HepG2 (cell line): Measurements from ENCODE around the gene PRIMPOL. TPM values are rescaled to one million over a fixed set of nuclear protein-coding genes. Genes with fewer than 3 reads are reported as not detected.

ENCODE experiments used
- ATAC-seq: fragments of 200-7000 bp; cut with Tn5 transposase; 3 replicates; pipeline ENCODE4 v1.9.1; 2020; ENCODE audit warnings: mild to moderate bottlenecking, moderate library complexity
- BruUV-seq: library from RNA; stranded (reverse); fragments of 400-500 nt; replicated peaks from 2 replicates; lab custom pipeline; 2021; lab: Mats Ljungman, UMichigan
- CTCF ChIA-PET: fragments of 300-600 bp; formaldehyde crosslinking; extraction: SDS; loops from one replicate; lab custom pipeline; 2021; ENCODE audit warnings: low total read pairs, inconsistent platforms, low intra/inter-chr PET ratio; lab: Yijun Ruan, JAX
- POLR2A ChIA-PET: fragments of 350-600 bp; sonication (Branson Sonifier 250); formaldehyde crosslinking; loops from one replicate; lab custom pipeline; 2020; ENCODE audit warnings: antibody characterized with exemption, inconsistent platforms; lab: Yijun Ruan, JAX
- DNase-seq: peaks from one replicate; pipeline ENCODE4 v3.0.0-alpha.2; 2015; ENCODE audit warnings: low spot score
- FAIRE-seq: peaks from 3 replicates; lab custom pipeline; 2011; peaks lifted over from hg19 to GRCh38; lab: Jason Lieb, UNC
- H2AFZ ChIP-seq: one replicate; pipeline ENCODE4 v1.6.1; 2011; ENCODE audit warnings: low read length, inconsistent platforms
- H3K27ac ChIP-seq: fragments of 300-600 bp; 3 replicates; pipeline ENCODE4 v1.8.0; 2011; ENCODE audit warnings: mixed run types, mild to moderate bottlenecking, mixed read lengths, low read length, inconsistent platforms; ENCODE audit not compliant: insufficient read depth; ENCODE audit errors: extremely low read length
- H3K27me3 ChIP-seq, 2 experiments: fragments of 200-600 bp in 1 of 2; 2 replicates in 1 of 2; 3 replicates in 1 of 2; pipeline versions ENCODE4 v1.6.0 to v1.8.0; 2011; ENCODE audit warnings: low read length in 2 of 2, mild to moderate bottlenecking in 2 of 2, moderate library complexity in 2 of 2, inconsistent platforms in 1 of 2; ENCODE audit not compliant: insufficient read depth in 2 of 2, control insufficient read depth in 1 of 2
- H3K36me3 ChIP-seq, 2 experiments: fragments of 200-600 bp in 1 of 2; replicated peaks in 1 of 2; 2 replicates in 1 of 2; 3 replicates in 1 of 2; pipeline versions ENCODE4 v1.5.1 to v1.8.0; 2011; ENCODE audit warnings: low read length in 2 of 2, inconsistent platforms in 1 of 2; ENCODE audit not compliant: insufficient read depth in 2 of 2, control insufficient read depth in 1 of 2
- H3K4me1 ChIP-seq: 2 replicates; pipeline ENCODE4 v1.5.1; 2012; ENCODE audit warnings: low read length, inconsistent platforms; ENCODE audit not compliant: insufficient read depth
- H3K4me2 ChIP-seq: 2 replicates; pipeline ENCODE4 v1.6.0; 2011; ENCODE audit warnings: low read depth, low read length, inconsistent platforms
- H3K4me3 ChIP-seq, 3 experiments: fragments of 200-600 bp in 1 of 3; sonication (generic), shearing (Covaris generic) in 1 of 3; replicated peaks in 1 of 3; 2 replicates each; pipeline ENCODE4 v1.5.1; 2011 to 2016; ENCODE audit warnings: low read length in 3 of 3, inconsistent platforms in 2 of 3, low read depth in 2 of 3, mild to moderate bottlenecking in 2 of 3, control low read depth in 1 of 3, mixed read lengths in 1 of 3; ENCODE audit not compliant: insufficient read depth in 1 of 3
- H3K79me2 ChIP-seq: one replicate; pipeline ENCODE4 v1.6.1; 2011; ENCODE audit warnings: low read length, inconsistent platforms; ENCODE audit not compliant: insufficient read depth
- H3K9ac ChIP-seq: 2 replicates; pipeline ENCODE4 v1.6.0; 2011; ENCODE audit warnings: mild to moderate bottlenecking, low read depth, low read length, inconsistent platforms; ENCODE audit not compliant: insufficient read depth
- H3K9me3 ChIP-seq: 2 replicates; pipeline ENCODE4 v1.5.1; 2012; ENCODE audit warnings: mild to moderate bottlenecking, low read length
- H4K20me1 ChIP-seq: 2 replicates; pipeline ENCODE4 v1.6.0; 2011; ENCODE audit warnings: inconsistent platforms, mild to moderate bottlenecking, low read length, moderate library complexity; ENCODE audit not compliant: insufficient read depth
- NFIB ChIP-seq: sonication (generic); formaldehyde crosslinking; IDR thresholded peaks from 2 replicates; pipeline ENCODE4 v1.9.0; 2021; ENCODE audit warnings: missing genetic modification reagents, mild to moderate bottlenecking, borderline replicate concordance
- RXRA ChIP-seq: sonication (generic); formaldehyde crosslinking; IDR thresholded peaks from 2 replicates; pipeline ENCODE4 v1.5.1; 2020; ENCODE audit warnings: missing genetic modification reagents
- ZNF292 ChIP-seq: sonication (generic); formaldehyde crosslinking; IDR thresholded peaks from 2 replicates; pipeline ENCODE4 v1.8.1; 2022; ENCODE audit warnings: mild to moderate bottlenecking, low read depth, missing genetic modification reagents, borderline replicate concordance
- WGBS: methylation state at CpG from one replicate; pipeline ENCODE4 v1.1.6; 2017; ENCODE audit warnings: low lambda C conversion rate; 5-methylcytosine and 5-hydroxymethylcytosine counted together
- in situ Hi-C: cut with HindIII; loops from 2 replicates; pipeline ENCODE4 v1.10.0; 2017; ENCODE audit warnings: low pct_unique_long_range_greater_than_20kb; ENCODE audit not compliant: extremely low pct_ligation_motif_present
- intact Hi-C: fragments of 100-400 bp; cut with micrococcal nuclease; formaldehyde crosslinking; loops from one replicate; pipeline ENCODE4 v1.10.0; 2022; ENCODE audit not compliant: unreplicated experiment
- polyA plus RNA-seq, 8 experiments: library from polyadenylated mRNA; depleted of rRNA in 3 of 8; stranded (reverse) in 7 of 8; unstranded in 1 of 8; fragments of >200 nt; fragmentation: Illumina TruSeq in 4 of 8; extraction: Trizol in 4 of 8; gene quantifications; 2 replicates each; pipeline versions ENCODE4 v1.2.1 to v1.2.3, GENCODE V29; 2011 to 2016; ENCODE audit warnings: low read depth in 4 of 8, missing spikeins in 1 of 8, mixed read lengths in 1 of 8; ENCODE audit not compliant: insufficient read depth in 1 of 8
- total RNA-seq, 5 experiments: library from RNA; depleted of rRNA; stranded (reverse); fragments of >200 nt; fragmentation: Illumina TruSeq; extraction: Trizol; gene quantifications; 2 replicates each; pipeline ENCODE4 v1.2.3, GENCODE V29; 2016; ENCODE audit warnings: low read depth in 1 of 5
- TF ChIP-seq, protein P1 (sequence below): sonication (generic); formaldehyde crosslinking; IDR thresholded peaks from 2 replicates; pipeline ENCODE4 v1.8.0; 2022; ENCODE audit warnings: missing genetic modification reagents, mild to moderate bottlenecking, inconsistent platforms, borderline replicate concordance
- TF ChIP-seq, protein P2 (sequence below): sonication (generic); formaldehyde crosslinking; IDR thresholded peaks from 2 replicates; pipeline ENCODE4 v1.8.0; 2022; ENCODE audit warnings: mild to moderate bottlenecking, missing genetic modification reagents, moderate library complexity

Gene PRIMPOL
- total and polyA plus RNA-seq, 2 of the 13 experiments (the other 11 are each of a cell fraction or from before 2014, with no cell fraction given), result 7.3 to 11.0 TPM

DNA sequence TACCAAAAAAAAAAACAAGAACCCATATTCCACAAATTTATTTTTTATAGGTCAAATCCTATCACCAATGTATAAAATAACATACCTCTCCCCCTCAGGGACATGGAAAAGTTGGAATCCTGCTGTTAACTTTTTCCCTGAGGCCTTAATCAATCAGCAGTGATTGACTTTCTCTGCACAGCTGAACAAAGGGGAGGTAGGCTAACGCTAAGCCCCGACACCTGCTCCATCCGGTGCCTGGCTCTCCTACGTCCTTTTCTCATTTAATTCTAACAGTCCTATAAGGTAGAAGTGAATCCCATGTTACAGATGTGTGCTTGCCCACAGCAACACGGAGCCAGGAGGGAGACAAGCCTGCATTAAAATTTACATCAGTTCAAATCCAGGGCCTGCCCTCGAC, 81.5 kb downstream of the PRIMPOL start (continued):
- no peak for TF ChIP-seq RXRA (CRISPR knock-in tag)
- TF ChIP-seq, protein P1, sequence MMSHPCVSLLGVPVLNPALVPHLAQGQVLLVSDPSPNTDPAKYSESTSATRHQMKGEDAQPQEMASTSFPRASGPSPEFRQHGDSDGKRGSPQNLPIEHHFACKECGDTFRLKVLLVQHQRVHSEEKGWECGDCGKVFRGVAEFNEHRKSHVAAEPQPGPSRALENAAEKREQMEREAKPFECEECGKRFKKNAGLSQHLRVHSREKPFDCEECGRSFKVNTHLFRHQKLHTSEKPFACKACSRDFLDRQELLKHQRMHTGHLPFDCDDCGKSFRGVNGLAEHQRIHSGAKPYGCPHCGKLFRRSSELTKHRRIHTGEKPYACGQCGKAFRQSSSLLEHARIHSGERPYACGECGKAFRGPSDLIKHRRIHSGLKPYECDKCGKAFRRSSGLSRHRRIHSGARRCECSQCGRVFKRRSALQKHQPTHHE (CRISPR knock-in tag), result no peak

DNA sequence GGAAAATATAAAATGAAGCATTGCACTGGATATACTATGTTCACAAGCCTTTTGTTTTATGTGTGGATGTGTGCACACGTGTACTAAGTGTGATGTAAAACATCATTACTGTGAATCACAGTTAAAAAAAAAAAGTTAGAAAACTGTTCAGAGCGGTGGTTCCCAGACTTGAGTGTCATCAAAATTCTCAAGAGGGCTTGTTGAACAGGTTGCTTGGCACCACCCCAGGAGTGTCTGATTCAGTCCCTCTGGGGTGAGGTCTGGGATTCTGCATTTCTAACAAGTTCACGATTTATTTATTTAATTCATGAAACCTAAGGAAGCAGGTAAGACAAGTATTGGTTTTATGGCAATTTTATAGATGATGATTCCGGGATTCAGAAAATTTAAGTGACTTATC, 82.6 kb downstream of the PRIMPOL start:
- Histone ChIP-seq H4K20me1 (no peaks in the 10 kb centered on the region), H3K9me3 (no peaks in the 10 kb centered on the region), H3K9ac (peak overlapping the region; percentile 59), H3K79me2 (peaks cover 44% of the 10 kb centered on the region), H3K4me2 (peak overlapping the region; percentile 91), H3K27me3 (no peaks in the 10 kb centered on the region), H3K27ac (no peak overlapping the region), H3K4me1 (peaks cover 59% of the 10 kb centered on the region), H3K36me3 (peaks cover 1 to 12% of the 10 kb centered on the region in 2 experiments; a peak in 4 of 5 replicates), H3K4me3 (peak overlapping the region in 2 of 3 experiments; percentile 73 to 88; a peak in 2 of 6 replicates), H2AFZ (no peak overlapping the region)
- 75% methylated on average over 4 of the region's 4 CpGs for WGBS
- intact Hi-C loops (loop anchor here (10.0 kb wide), 1 partner anchor 467 kb away; no protein-coding TSS in a partner anchor), in situ Hi-C loops (no loop called here)
- ATAC-seq, result no peak
- ChIA-PET POLR2A (interaction anchor here (0.7 to 2.5 kb wide), 2 partner anchors 250 to 410 kb away, joined by 4 to 11 read pairs; partner anchors contain the start of gene SLC25A4), CTCF (no interaction called here)
- FAIRE-seq, result no peak
- no TSS peak for BruUV-seq
- no peak for DNase-seq
- TF ChIP-seq ZNF292 (CRISPR knock-in tag), result no peak
- TF ChIP-seq NFIB (CRISPR knock-in tag), result no peak
- TF ChIP-seq, protein P2, sequence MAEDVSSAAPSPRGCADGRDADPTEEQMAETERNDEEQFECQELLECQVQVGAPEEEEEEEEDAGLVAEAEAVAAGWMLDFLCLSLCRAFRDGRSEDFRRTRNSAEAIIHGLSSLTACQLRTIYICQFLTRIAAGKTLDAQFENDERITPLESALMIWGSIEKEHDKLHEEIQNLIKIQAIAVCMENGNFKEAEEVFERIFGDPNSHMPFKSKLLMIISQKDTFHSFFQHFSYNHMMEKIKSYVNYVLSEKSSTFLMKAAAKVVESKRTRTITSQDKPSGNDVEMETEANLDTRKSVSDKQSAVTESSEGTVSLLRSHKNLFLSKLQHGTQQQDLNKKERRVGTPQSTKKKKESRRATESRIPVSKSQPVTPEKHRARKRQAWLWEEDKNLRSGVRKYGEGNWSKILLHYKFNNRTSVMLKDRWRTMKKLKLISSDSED (CRISPR knock-in tag), result no peak
